Astrocyte (in vitro differentiated cells and primary cell): ENCODE results near the gene ULK1. TPM values are rescaled to one million over a fixed set of nuclear protein-coding genes. Genes with fewer than 3 reads are reported as not detected.

Experiments used
- DNase-seq: peaks from one replicate; pipeline ENCODE4 v3.0.0-alpha.2; 2010; ENCODE audit warnings: low read depth
- FAIRE-seq: peaks from 2 replicates; lab custom pipeline; 2011; peaks lifted over from hg19 to GRCh38; lab: Jason Lieb, UNC
- H2AFZ ChIP-seq: 2 replicates; pipeline ENCODE4 v1.6.0; 2012; ENCODE audit warnings: low read depth, low read length, inconsistent platforms
- H3K27ac ChIP-seq: 2 replicates; pipeline ENCODE4 v1.5.1; 2011; ENCODE audit warnings: low read depth, low read length, inconsistent platforms
- H3K27me3 ChIP-seq: 2 replicates; pipeline ENCODE4 v1.6.0; 2011; ENCODE audit warnings: low read length, inconsistent platforms; ENCODE audit not compliant: insufficient read depth
- H3K36me3 ChIP-seq: 2 replicates; pipeline ENCODE4 v1.5.1; 2011; ENCODE audit warnings: low read length, inconsistent platforms; ENCODE audit not compliant: insufficient read depth
- H3K4me1 ChIP-seq: 2 replicates; pipeline ENCODE4 v1.5.1; 2011; ENCODE audit warnings: low read length, inconsistent platforms; ENCODE audit not compliant: insufficient read depth
- H3K4me2 ChIP-seq: 2 replicates; pipeline ENCODE4 v1.6.0; 2012; ENCODE audit warnings: low read length, inconsistent platforms
- H3K4me3 ChIP-seq: 2 replicates; pipeline ENCODE4 v1.5.1; 2011; ENCODE audit warnings: low read depth, mild to moderate bottlenecking, low read length, inconsistent platforms; ENCODE audit not compliant: insufficient read depth
- H3K79me2 ChIP-seq: 2 replicates; pipeline ENCODE4 v1.6.0; 2012; ENCODE audit warnings: mild to moderate bottlenecking, low read length, inconsistent platforms; ENCODE audit not compliant: insufficient read depth
- H3K9ac ChIP-seq: 2 replicates; pipeline ENCODE4 v1.6.0; 2012; ENCODE audit warnings: mild to moderate bottlenecking, low read length, inconsistent platforms
- H3K9me3 ChIP-seq: 2 replicates; pipeline ENCODE4 v1.5.1; 2012; ENCODE audit warnings: low read depth, mild to moderate bottlenecking, low read length, inconsistent platforms; ENCODE audit not compliant: insufficient read depth
- H4K20me1 ChIP-seq: 2 replicates; pipeline ENCODE4 v1.6.0; 2012; ENCODE audit warnings: low read length, inconsistent platforms; ENCODE audit not compliant: insufficient read depth
- H3K27ac Mint-ChIP-seq: one replicate; pipeline ENCODE4 v1.8.0; 2021; ENCODE audit warnings: mild to moderate bottlenecking, mixed read lengths; ENCODE audit not compliant: unreplicated experiment
- H3K27me3 Mint-ChIP-seq: one replicate; pipeline ENCODE4 v1.8.0; 2021; ENCODE audit warnings: low read depth, mixed read lengths; ENCODE audit not compliant: unreplicated experiment
- H3K36me3 Mint-ChIP-seq: one replicate; pipeline ENCODE4 v1.8.0; 2021; ENCODE audit warnings: low read depth, mixed read lengths; ENCODE audit not compliant: unreplicated experiment
- H3K4me1 Mint-ChIP-seq: one replicate; pipeline ENCODE4 v1.8.0; 2021; ENCODE audit warnings: low read depth, mixed read lengths; ENCODE audit not compliant: unreplicated experiment
- H3K4me3 Mint-ChIP-seq: one replicate; pipeline ENCODE4 v1.8.0; 2021; ENCODE audit warnings: mild to moderate bottlenecking, moderate library complexity, mixed read lengths; ENCODE audit not compliant: unreplicated experiment
- H3K9me3 Mint-ChIP-seq: one replicate; pipeline ENCODE4 v1.8.0; 2021; ENCODE audit warnings: mild to moderate bottlenecking, mixed read lengths; ENCODE audit not compliant: unreplicated experiment
- CTCF ChIP-seq: IDR thresholded peaks from 2 replicates; pipeline ENCODE4 v1.5.1; 2011; ENCODE audit warnings: low read depth, mild to moderate bottlenecking, inconsistent platforms, low read length, moderate library complexity; ENCODE audit not compliant: insufficient read depth
- EZH2 ChIP-seq: IDR thresholded peaks from 2 replicates; pipeline ENCODE4 v1.6.1; 2012; ENCODE audit warnings: mild to moderate bottlenecking, low read length, inconsistent platforms; ENCODE audit not compliant: insufficient read depth
- total RNA-seq: library from RNA; stranded (reverse); gene quantifications from 2 replicates; pipeline ENCODE4 v1.2.1, GENCODE V29; 2021

The ULK1 gene
- total RNA-seq, 1 donor from 2014 or later, result 51.8 TPM

DNA sequence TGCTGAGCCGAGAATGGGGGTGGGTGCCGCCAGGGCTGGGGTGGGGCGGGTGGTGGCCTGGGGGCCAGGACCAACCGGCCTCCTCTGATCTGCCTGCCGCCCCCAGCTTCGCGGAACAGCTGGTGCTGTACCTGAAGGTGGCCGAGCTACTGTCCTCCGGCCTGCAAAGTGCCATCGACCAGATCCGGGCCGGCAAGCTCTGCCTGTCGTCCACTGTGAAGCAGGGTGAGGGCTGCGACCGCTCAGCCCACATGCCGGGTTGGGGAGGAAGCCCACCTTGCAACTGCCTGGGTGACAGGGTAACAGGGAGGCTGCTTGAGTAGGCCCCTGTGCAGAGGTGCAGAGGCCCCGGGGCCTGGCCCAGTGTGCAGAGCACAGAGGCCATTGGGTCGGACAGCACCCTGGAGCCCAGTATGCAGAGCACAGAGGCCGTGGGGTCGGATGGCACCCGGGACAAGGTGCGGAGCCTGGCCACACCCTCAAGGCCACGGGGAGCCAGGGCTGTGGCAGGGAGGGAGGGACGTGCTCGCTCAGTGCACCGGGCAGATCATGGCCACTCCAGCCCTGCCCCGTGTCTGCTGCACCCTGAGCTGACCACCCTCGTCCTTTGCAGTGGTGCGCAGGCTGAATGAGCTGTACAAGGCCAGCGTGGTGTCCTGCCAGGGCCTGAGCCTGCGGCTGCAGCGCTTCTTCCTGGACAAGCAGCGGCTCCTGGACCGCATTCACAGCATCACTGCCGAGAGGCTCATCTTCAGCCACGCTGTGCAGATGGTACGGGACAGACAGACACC lies 25.1 kb downstream of the ULK1 start:
- DNase-seq (no peak), FAIRE-seq (no peak)
- Histone ChIP-seq H3K4me2 (no peak overlapping the region), H3K4me3 (no peak overlapping the region), H4K20me1 (peaks cover 6% of the 10 kb centered on the region), H3K4me1 (no peaks in the 10 kb centered on the region), H3K27ac (no peak overlapping the region), H3K79me2 (no peaks in the 10 kb centered on the region), H3K27me3 (no peaks in the 10 kb centered on the region), H2AFZ (no peak overlapping the region), H3K9ac (no peak overlapping the region), H3K9me3 (no peaks in the 10 kb centered on the region), H3K36me3 (no peaks in the 10 kb centered on the region)
- Mint-ChIP-seq H3K27me3 (no peaks in the 10 kb centered on the region), H3K27ac (no peak overlapping the region), H3K9me3 (no peaks in the 10 kb centered on the region), H3K36me3 (peaks cover 6% of the 10 kb centered on the region), H3K4me1 (no peaks in the 10 kb centered on the region), H3K4me3 (no peak overlapping the region)
- TF ChIP-seq EZH2 (no peak), CTCF (no peak)

DNA sequence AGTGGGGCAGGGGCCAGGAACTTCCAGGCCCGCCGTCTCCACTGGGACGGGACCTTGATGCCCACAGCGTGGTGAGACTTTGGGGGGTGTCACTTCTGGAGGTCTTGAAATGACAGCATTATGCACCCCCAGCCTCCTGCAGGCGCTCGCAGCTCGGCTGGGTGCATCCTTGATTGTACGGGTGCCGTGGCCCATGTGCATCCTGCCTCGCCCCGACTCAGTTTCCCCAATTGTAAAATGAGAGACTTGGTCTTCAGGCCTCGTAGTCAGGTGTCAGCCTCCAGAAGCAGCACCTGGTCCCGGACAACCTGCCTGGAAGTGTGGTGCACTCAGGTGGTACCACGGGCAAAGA lies 25.7 kb downstream of the ULK1 start:
- no peak overlapping the region for H3K4me3 Mint-ChIP-seq
- Histone ChIP-seq H3K27ac (no peak overlapping the region), H3K4me1 (no peaks in the 10 kb centered on the region), H3K79me2 (no peaks in the 10 kb centered on the region), H2AFZ (no peak overlapping the region), H3K27me3 (no peaks in the 10 kb centered on the region), H3K36me3 (no peaks in the 10 kb centered on the region), H3K4me2 (no peak overlapping the region), H4K20me1 (peaks cover 6% of the 10 kb centered on the region), H3K4me3 (no peak overlapping the region), H3K9ac (no peak overlapping the region), H3K9me3 (no peaks in the 10 kb centered on the region)
- H3K9me3 Mint-ChIP-seq, result peaks cover 2% of the 10 kb centered on the region
- no peak overlapping the region for H3K27ac Mint-ChIP-seq
- H3K4me1 Mint-ChIP-seq, result no peaks in the 10 kb centered on the region
- no peaks in the 10 kb centered on the region for H3K27me3 Mint-ChIP-seq
- no peak for DNase-seq
- FAIRE-seq, result no peak
- H3K36me3 Mint-ChIP-seq, result peaks cover 6% of the 10 kb centered on the region
- TF ChIP-seq CTCF (no peak), EZH2 (no peak)
